B cell (primary cell): ENCODE measurements around the gene ALPK3.

Source experiments
- CTCF ChIP-seq: fragments of 200-600 bp; IDR thresholded peaks from one replicate; pipeline ENCODE4 v1.8.0; 2022; ENCODE audit warnings: antibody characterized with exemption, mild to moderate bottlenecking
- EZH2 ChIP-seq: IDR thresholded peaks from 2 replicates; pipeline ENCODE4 v1.6.1; 2012; ENCODE audit warnings: borderline replicate concordance, low read depth, mild to moderate bottlenecking, moderate library complexity, low read length; ENCODE audit not compliant: insufficient read depth, poor library complexity, severe bottlenecking

- TF ChIP-seq CTCF = no peak
- TF ChIP-seq EZH2 = no peak
Observed at GRCh38 chr15:84835661-84836337, 18.6 kb downstream of the ALPK3 start.
